K562 (cell line): Measurements from ENCODE around the gene SNRNP70. TPM values are rescaled to one million over a fixed set of nuclear protein-coding genes. Genes with fewer than 3 reads are reported as not detected.

Experiments used
- DMBX1 ChIP-seq: fragments of 250-450 bp; sonication (Bioruptor Pico); IDR thresholded peaks from 2 replicates; pipeline ENCODE4 v1.8.0; 2022; ENCODE audit warnings: inconsistent platforms, mild to moderate bottlenecking, moderate library complexity, borderline replicate concordance
- ETV6 ChIP-seq, 3 experiments: fragments of 150-350 bp in 1 of 3; sonication (generic) in 1 of 3; formaldehyde crosslinking in 1 of 3; IDR thresholded peaks; 2 replicates each; pipeline versions ENCODE4 v1.6.1 to v1.8.0; 2014 to 2022; ENCODE audit warnings: borderline replicate concordance in 2 of 3, low read depth in 2 of 3, antibody characterized with exemption in 1 of 3, low read length in 1 of 3, mild to moderate bottlenecking in 1 of 3, missing genetic modification reagents in 1 of 3
- FOXA1 ChIP-seq: fragments of 450-650 bp; IDR thresholded peaks from 2 replicates; pipeline ENCODE4 v1.6.1; 2016; ENCODE audit warnings: mild to moderate bottlenecking, borderline replicate concordance
- FOXJ3 ChIP-seq: sonication (generic); formaldehyde crosslinking; IDR thresholded peaks from 2 replicates; pipeline ENCODE4 v1.4.0; 2020; ENCODE audit warnings: mild to moderate bottlenecking, missing genetic modification reagents
- GATA2 ChIP-seq: sonication (generic); formaldehyde crosslinking; IDR thresholded peaks from 2 replicates; pipeline ENCODE4 v1.4.0; 2020; ENCODE audit warnings: mild to moderate bottlenecking, missing genetic modification reagents
- KLF1 ChIP-seq: fragments of 450-650 bp; IDR thresholded peaks from 2 replicates; pipeline ENCODE4 v1.6.1; 2016; ENCODE audit warnings: missing genetic modification characterization, missing compliant biosample characterization
- MAFK ChIP-seq: IDR thresholded peaks from 2 replicates; pipeline ENCODE4 v1.6.1; 2011; ENCODE audit warnings: low read length, improper control_type of control experiment
- MEF2D ChIP-seq: conservative IDR thresholded peaks from 2 replicates; pipeline ENCODE4 v1.6.1; 2016; ENCODE audit warnings: low read depth, missing genetic modification characterization, missing compliant biosample characterization
- PHF20 ChIP-seq: fragments of 450-650 bp; IDR thresholded peaks from 2 replicates; pipeline ENCODE4 v1.6.1; 2018; ENCODE audit not compliant: partially characterized antibody
- PHTF2 ChIP-seq: fragments of 250-450 bp; sonication (Bioruptor Pico); IDR thresholded peaks from 2 replicates; pipeline ENCODE4 v1.5.0; 2021; ENCODE audit warnings: mild to moderate bottlenecking
- PRMT5 ChIP-seq: sonication (generic); formaldehyde crosslinking; IDR thresholded peaks from 2 replicates; pipeline ENCODE4 v1.5.0; 2020; ENCODE audit warnings: missing genetic modification reagents
- TRIM28 ChIP-seq: fragments of 450-650 bp; IDR thresholded peaks from 2 replicates; pipeline ENCODE4 v1.6.1; 2017
- ZBTB1 ChIP-seq: sonication (generic); formaldehyde crosslinking; IDR thresholded peaks from 2 replicates; pipeline ENCODE4 v1.8.1; 2023; ENCODE audit warnings: missing genetic modification reagents, low read depth, mild to moderate bottlenecking, borderline replicate concordance
- ZNF212 ChIP-seq: fragments of 450-650 bp; formaldehyde crosslinking; IDR thresholded peaks from 2 replicates; pipeline ENCODE4 v1.4.0; 2020; ENCODE audit warnings: mild to moderate bottlenecking
- polyA plus RNA-seq, 8 experiments: library from polyadenylated mRNA; depleted of rRNA in 4 of 8; stranded (reverse) in 5 of 8; unstranded in 3 of 8; fragments of >200 nt; fragmentation: Nextera tagmentation in 2 of 8; fragmentation: Illumina TruSeq in 1 of 8; extraction: Ambion mirVana in 2 of 8; extraction: Trizol in 1 of 8; gene quantifications; 2 replicates each; pipeline versions ENCODE4 v1.2.1 to v1.2.3, GENCODE V29; 2011 to 2014; ENCODE audit warnings: inconsistent platforms in 1 of 8, missing spikeins in 1 of 8
- total RNA-seq, 7 experiments: library from RNA; depleted of rRNA in 6 of 7; stranded (reverse); fragments of >200 nt in 6 of 7; fragmentation: Illumina TruSeq in 2 of 7; extraction: Trizol in 2 of 7; gene quantifications; 2 replicates each; pipeline versions ENCODE4 v1.2.1 to v1.2.3, GENCODE V29; 2011 to 2021; ENCODE audit warnings: low replicate concordance in 1 of 7
- TF ChIP-seq, protein P1 (sequence below), 3 experiments: IDR thresholded peaks in 2 of 3; conservative IDR thresholded peaks in 1 of 3; 2 replicates each; pipeline ENCODE4 v1.5.1; 2011 to 2012; ENCODE audit warnings: low read length in 3 of 3, mild to moderate bottlenecking in 3 of 3, control low read depth in 2 of 3, improper control_type of control experiment in 1 of 3, inconsistent platforms in 1 of 3, low read depth in 1 of 3, mixed read lengths in 1 of 3, moderate library complexity in 1 of 3; ENCODE audit not compliant: insufficient read depth in 2 of 3
- TF ChIP-seq, protein P2 (sequence below): fragments of 250-450 bp; sonication (Bioruptor Pico); IDR thresholded peaks from 2 replicates; pipeline ENCODE4 v1.8.0; 2022; ENCODE audit warnings: moderate library complexity, mild to moderate bottlenecking, inconsistent platforms
- TF ChIP-seq, protein P3 (sequence below): fragments of 250-450 bp; sonication (Bioruptor Pico); IDR thresholded peaks from 2 replicates; pipeline ENCODE4 v1.5.0; 2021
- TF ChIP-seq, protein P4 (sequence below): fragments of 450-650 bp; formaldehyde crosslinking; IDR thresholded peaks from 2 replicates; pipeline ENCODE4 v1.4.0; 2022; ENCODE audit warnings: missing genetic modification characterization
- TF ChIP-seq, protein P5 (sequence below): sonication (generic); IDR thresholded peaks from 2 replicates; pipeline ENCODE4 v1.6.1; 2016
- TF ChIP-seq, protein P6 (sequence below): fragments of 450-650 bp; IDR thresholded peaks from one replicate; pipeline ENCODE4 v1.6.1; 2018; ENCODE audit warnings: mild to moderate bottlenecking, moderate library complexity; ENCODE audit not compliant: partially characterized antibody

The SNRNP70 gene
- total and polyA plus RNA-seq, 9 of the 15 experiments (the other 6 are each of a cell fraction or from before 2014, with no cell fraction given) = 2.8 to 496 (median 136) TPM

DNA sequence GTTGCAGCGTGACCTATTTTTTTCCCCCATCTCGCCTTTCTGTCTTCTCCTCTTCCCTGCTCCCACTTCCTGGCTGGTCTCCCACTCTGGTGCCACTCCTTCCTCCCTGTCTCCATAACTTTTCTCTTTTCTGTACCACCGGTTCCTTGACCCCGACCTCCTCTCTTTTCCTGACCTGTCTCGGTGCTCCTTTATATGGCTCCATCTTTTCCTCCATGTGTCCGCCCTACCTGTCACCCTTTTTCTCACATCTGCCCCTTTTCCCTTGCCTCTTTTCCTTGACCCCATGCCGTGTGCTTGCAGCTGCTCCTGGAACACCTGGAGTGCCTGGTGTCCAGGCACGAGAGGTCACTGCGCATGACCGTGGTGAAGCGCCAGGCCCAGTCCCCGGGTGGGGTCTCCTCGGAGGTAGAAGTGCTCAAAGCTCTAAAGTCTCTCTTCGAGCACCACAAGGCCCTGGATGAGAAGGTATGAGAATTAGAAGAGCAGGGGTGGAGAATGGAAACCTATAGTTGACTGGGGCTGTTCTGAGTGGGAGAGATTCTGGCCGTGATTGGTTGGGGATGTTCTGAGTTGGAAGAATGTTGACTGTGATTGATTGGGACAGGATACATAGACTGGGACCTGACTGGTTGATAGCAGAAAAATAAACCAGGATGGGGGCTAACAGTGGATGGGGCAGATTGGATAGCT is 43.4 kb downstream of the SNRNP70 start (continued):
- no peak for TF ChIP-seq ETV6 (IDR thresholded peaks at IDR 0.05; ENCODE audit: borderline replicate concordance in 1 of 2, low read depth in 2 of 2, low read length in 1 of 2)
- no peak for TF ChIP-seq ETV6 (CRISPR knock-in tag; IDR thresholded peaks at IDR 0.05; ENCODE audit: borderline replicate concordance)
- no peak for TF ChIP-seq MEF2D
- TF ChIP-seq ZNF212 (CRISPR knock-in tag) = no peak
- no peak for TF ChIP-seq PHF20
- no peak for TF ChIP-seq KLF1
- TF ChIP-seq, protein P1, sequence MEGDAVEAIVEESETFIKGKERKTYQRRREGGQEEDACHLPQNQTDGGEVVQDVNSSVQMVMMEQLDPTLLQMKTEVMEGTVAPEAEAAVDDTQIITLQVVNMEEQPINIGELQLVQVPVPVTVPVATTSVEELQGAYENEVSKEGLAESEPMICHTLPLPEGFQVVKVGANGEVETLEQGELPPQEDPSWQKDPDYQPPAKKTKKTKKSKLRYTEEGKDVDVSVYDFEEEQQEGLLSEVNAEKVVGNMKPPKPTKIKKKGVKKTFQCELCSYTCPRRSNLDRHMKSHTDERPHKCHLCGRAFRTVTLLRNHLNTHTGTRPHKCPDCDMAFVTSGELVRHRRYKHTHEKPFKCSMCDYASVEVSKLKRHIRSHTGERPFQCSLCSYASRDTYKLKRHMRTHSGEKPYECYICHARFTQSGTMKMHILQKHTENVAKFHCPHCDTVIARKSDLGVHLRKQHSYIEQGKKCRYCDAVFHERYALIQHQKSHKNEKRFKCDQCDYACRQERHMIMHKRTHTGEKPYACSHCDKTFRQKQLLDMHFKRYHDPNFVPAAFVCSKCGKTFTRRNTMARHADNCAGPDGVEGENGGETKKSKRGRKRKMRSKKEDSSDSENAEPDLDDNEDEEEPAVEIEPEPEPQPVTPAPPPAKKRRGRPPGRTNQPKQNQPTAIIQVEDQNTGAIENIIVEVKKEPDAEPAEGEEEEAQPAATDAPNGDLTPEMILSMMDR (IDR thresholded peaks at IDR 0.05 in 2 of 3, conservative IDR thresholded peaks at IDR 0.05 in 1 of 3; ENCODE audit: insufficient read depth in 2 of 3, low read depth in 1 of 3, low read length in 3 of 3) = no peak
- TF ChIP-seq, protein P2, sequence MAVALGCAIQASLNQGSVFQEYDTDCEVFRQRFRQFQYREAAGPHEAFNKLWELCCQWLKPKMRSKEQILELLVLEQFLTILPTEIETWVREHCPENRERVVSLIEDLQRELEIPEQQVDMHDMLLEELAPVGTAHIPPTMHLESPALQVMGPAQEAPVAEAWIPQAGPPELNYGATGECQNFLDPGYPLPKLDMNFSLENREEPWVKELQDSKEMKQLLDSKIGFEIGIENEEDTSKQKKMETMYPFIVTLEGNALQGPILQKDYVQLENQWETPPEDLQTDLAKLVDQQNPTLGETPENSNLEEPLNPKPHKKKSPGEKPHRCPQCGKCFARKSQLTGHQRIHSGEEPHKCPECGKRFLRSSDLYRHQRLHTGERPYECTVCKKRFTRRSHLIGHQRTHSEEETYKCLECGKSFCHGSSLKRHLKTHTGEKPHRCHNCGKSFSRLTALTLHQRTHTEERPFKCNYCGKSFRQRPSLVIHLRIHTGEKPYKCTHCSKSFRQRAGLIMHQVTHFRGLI (CRISPR knock-in tag) = no peak
- TF ChIP-seq PHTF2 (CRISPR knock-in tag) = no peak
- no peak for TF ChIP-seq TRIM28
- TF ChIP-seq FOXA1 = no peak
- TF ChIP-seq, protein P3, sequence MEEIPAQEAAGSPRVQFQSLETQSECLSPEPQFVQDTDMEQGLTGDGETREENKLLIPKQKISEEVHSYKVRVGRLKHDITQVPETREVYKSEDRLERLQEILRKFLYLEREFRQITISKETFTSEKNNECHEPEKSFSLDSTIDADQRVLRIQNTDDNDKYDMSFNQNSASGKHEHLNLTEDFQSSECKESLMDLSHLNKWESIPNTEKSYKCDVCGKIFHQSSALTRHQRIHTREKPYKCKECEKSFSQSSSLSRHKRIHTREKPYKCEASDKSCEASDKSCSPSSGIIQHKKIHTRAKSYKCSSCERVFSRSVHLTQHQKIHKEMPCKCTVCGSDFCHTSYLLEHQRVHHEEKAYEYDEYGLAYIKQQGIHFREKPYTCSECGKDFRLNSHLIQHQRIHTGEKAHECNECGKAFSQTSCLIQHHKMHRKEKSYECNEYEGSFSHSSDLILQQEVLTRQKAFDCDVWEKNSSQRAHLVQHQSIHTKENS (CRISPR knock-in tag) = no peak
- no peak for TF ChIP-seq ZBTB1 (CRISPR knock-in tag)
- TF ChIP-seq MAFK = no peak
- TF ChIP-seq, protein P4, sequence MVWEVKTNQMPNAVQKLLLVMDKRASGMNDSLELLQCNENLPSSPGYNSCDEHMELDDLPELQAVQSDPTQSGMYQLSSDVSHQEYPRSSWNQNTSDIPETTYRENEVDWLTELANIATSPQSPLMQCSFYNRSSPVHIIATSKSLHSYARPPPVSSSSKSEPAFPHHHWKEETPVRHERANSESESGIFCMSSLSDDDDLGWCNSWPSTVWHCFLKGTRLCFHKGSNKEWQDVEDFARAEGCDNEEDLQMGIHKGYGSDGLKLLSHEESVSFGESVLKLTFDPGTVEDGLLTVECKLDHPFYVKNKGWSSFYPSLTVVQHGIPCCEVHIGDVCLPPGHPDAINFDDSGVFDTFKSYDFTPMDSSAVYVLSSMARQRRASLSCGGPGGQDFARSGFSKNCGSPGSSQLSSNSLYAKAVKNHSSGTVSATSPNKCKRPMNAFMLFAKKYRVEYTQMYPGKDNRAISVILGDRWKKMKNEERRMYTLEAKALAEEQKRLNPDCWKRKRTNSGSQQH (CRISPR knock-in tag) = no peak
- no peak for TF ChIP-seq PRMT5
- TF ChIP-seq DMBX1 = no peak
- no peak for TF ChIP-seq GATA2 (CRISPR knock-in tag)
- TF ChIP-seq, protein P5, sequence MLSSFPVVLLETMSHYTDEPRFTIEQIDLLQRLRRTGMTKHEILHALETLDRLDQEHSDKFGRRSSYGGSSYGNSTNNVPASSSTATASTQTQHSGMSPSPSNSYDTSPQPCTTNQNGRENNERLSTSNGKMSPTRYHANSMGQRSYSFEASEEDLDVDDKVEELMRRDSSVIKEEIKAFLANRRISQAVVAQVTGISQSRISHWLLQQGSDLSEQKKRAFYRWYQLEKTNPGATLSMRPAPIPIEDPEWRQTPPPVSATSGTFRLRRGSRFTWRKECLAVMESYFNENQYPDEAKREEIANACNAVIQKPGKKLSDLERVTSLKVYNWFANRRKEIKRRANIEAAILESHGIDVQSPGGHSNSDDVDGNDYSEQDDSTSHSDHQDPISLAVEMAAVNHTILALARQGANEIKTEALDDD = no peak
- no peak for TF ChIP-seq FOXJ3 (CRISPR knock-in tag)
- TF ChIP-seq, protein P6, sequence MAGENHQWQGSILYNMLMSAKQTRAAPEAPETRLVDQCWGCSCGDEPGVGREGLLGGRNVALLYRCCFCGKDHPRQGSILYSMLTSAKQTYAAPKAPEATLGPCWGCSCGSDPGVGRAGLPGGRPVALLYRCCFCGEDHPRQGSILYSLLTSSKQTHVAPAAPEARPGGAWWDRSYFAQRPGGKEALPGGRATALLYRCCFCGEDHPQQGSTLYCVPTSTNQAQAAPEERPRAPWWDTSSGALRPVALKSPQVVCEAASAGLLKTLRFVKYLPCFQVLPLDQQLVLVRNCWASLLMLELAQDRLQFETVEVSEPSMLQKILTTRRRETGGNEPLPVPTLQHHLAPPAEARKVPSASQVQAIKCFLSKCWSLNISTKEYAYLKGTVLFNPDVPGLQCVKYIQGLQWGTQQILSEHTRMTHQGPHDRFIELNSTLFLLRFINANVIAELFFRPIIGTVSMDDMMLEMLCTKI = no peak
